Testis (tissue), 2 donors: Measurements from ENCODE around the gene MRM2.

Source experiments
- POLR2A ChIP-seq: fragments of 450-650 bp; IDR thresholded peaks from one replicate; pipeline ENCODE4 v1.6.1; 2017; ENCODE audit warnings: antibody characterized with exemption, mild to moderate bottlenecking, moderate library complexity
- TF ChIP-seq, protein P1 (sequence below), 3 experiments: fragments of 450-650 bp in 2 of 3; fragments of 200-600 bp in 1 of 3; sonication (generic) in 1 of 3; IDR thresholded peaks; one replicate each; pipeline ENCODE4 v1.5.1; 2016 to 2019; ENCODE audit warnings: antibody characterized with exemption in 3 of 3, mild to moderate bottlenecking in 2 of 3, moderate library complexity in 1 of 3

DNA sequence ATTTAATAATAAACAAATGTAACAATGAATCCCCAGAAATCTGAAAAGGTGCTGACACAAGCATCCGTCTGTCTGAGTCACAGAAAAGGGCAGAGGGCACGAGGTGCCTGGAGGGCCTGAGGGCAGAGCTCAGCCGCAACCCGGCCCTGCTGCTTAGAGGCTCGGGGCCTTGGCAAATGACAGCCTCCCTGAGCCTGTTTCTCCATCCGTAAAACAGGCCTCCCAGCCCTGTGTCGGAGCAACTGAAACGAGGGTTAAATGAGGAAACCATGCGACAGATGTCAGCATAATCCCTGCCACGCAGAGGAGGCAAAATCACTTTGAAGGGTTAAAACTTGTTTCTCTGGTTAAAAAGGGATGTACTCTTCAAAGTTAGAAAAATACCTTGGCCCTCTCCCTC is 24.9 kb upstream of the MRM2 start:
- TF ChIP-seq, protein P1, sequence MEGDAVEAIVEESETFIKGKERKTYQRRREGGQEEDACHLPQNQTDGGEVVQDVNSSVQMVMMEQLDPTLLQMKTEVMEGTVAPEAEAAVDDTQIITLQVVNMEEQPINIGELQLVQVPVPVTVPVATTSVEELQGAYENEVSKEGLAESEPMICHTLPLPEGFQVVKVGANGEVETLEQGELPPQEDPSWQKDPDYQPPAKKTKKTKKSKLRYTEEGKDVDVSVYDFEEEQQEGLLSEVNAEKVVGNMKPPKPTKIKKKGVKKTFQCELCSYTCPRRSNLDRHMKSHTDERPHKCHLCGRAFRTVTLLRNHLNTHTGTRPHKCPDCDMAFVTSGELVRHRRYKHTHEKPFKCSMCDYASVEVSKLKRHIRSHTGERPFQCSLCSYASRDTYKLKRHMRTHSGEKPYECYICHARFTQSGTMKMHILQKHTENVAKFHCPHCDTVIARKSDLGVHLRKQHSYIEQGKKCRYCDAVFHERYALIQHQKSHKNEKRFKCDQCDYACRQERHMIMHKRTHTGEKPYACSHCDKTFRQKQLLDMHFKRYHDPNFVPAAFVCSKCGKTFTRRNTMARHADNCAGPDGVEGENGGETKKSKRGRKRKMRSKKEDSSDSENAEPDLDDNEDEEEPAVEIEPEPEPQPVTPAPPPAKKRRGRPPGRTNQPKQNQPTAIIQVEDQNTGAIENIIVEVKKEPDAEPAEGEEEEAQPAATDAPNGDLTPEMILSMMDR (IDR thresholded peaks at IDR 0.05): no peak
- TF ChIP-seq POLR2A: no peak
